ENCODE data around the gene TMEM151A. TPM values are rescaled to one million over a fixed set of nuclear protein-coding genes. Genes with fewer than 3 reads are reported as not detected.

TMEM151A gene
- total and polyA plus RNA-seq, 2 of the 4 experiments (the other 2 are of a cell fraction): 0.03 TPM; not detected in 1

DNA sequence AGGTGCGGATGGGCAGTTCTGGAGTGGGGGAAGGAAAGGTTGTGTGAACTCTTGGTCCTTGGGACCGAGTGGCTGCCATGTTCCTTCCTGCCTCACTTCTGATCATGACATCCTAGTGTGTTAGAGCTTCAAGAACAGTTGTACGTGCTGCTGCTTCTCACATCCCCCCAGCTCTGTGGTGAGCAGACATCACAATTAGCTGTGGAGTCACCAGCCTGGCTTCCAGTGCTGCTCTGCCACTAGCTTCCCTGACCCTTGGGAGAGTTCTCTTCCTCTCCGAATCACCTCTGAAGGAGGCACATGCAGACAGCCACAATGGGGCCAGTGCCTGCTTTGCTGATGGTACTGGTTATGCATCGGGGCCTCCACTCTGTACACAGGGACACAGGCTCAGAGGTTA, 29.5 kb upstream of the TMEM151A start:
- BruUV-seq (replicated peaks): no TSS peak
- no peak for DNase-seq
- no peak overlapping the region for H4K8ac ChIP-seq (ENCODE audit: low read depth in 2 of 2, low read length in 2 of 2)
- H3K23ac ChIP-seq (ENCODE audit: low read depth, low read length): no peak overlapping the region
- no peak overlapping the region for H3K4me2 ChIP-seq (ENCODE audit: low read depth, low read length)
- H3K27me3 ChIP-seq (ENCODE audit: control insufficient read depth, insufficient read depth, low read length): no peaks in the 10 kb centered on the region
- no peak overlapping the region for H2BK20ac ChIP-seq (ENCODE audit: low read depth, low read length)
- intact Hi-C loops (cut with micrococcal nuclease): no loop called here
- H3K9me1 ChIP-seq (ENCODE audit: insufficient read depth, low read length): no peaks in the 10 kb centered on the region; the same call in 1 of the 2 replicates
- H3K14ac ChIP-seq (replicated peaks; ENCODE audit: low read depth, low read length): no peak overlapping the region
- no peak overlapping the region for H3K56ac ChIP-seq (ENCODE audit: extremely low read depth, insufficient read depth, low read length)
- H3K36me3 ChIP-seq (ENCODE audit: control insufficient read depth, insufficient read depth, low read length): peaks cover 50% of the 10 kb centered on the region
- no peak overlapping the region for H2BK15ac ChIP-seq (ENCODE audit: low read depth, low read length)
- no peaks in the 10 kb centered on the region for H3K9me3 ChIP-seq (ENCODE audit: control insufficient read depth, insufficient read depth, low read length)
- peaks cover 8% of the 10 kb centered on the region; the same call in 1 of the 2 replicates for H3K4me1 ChIP-seq (ENCODE audit: control insufficient read depth, insufficient read depth, low read length)
- in situ Hi-C loops (cut with MboI; ENCODE audit: low sequenced_read_pairs): no loop called here
- no CpG with 5 or more reads among the region's 5 CpGs for WGBS, 2 experiments (ENCODE audit: extremely low coverage in 2 of 2, insufficient read length in 1 of 2)
- H3K27ac ChIP-seq (ENCODE audit: insufficient read depth, low read length): no peak overlapping the region
- no peak overlapping the region for H3K4ac ChIP-seq (ENCODE audit: low read depth, low read length)
- H4K5ac ChIP-seq (ENCODE audit: low read depth, low read length): no peak overlapping the region
- no peak overlapping the region for H3K4me3 ChIP-seq (ENCODE audit: insufficient read depth, low read depth, low read length)
- no peak overlapping the region for H4K91ac ChIP-seq (ENCODE audit: insufficient read depth, low read depth, low read length)
- ChIA-PET POLR2A (ENCODE audit: unreplicated experiment) (no interaction called here), CTCF (no interaction called here)
- H3K79me1 ChIP-seq (ENCODE audit: low read depth in 1 of 2, low read length in 2 of 2): peaks cover 23 to 53% of the 10 kb centered on the region in 2 experiments
- H4K20me1 ChIP-seq (ENCODE audit: insufficient read depth, low read length): peaks cover 24% of the 10 kb centered on the region
- dilution Hi-C loops (cut with HindIII; ENCODE audit: low sequenced_read_pairs, unreplicated experiment): no loop called here
- H3K9ac ChIP-seq (ENCODE audit: low read depth, low read length): no peak overlapping the region
- no peak for ATAC-seq (ENCODE audit: low read depth)
- no peak overlapping the region for H2BK5ac ChIP-seq (ENCODE audit: low read depth, low read length, poor library complexity, severe bottlenecking)
- no peak overlapping the region for H2AFZ ChIP-seq (replicated peaks; ENCODE audit: low read length, poor library complexity)
- no peak for TF ChIP-seq POLR2A (IDR thresholded peaks at IDR 0.05; ENCODE audit: low read depth, low read length)
- TF ChIP-seq, protein P1, sequence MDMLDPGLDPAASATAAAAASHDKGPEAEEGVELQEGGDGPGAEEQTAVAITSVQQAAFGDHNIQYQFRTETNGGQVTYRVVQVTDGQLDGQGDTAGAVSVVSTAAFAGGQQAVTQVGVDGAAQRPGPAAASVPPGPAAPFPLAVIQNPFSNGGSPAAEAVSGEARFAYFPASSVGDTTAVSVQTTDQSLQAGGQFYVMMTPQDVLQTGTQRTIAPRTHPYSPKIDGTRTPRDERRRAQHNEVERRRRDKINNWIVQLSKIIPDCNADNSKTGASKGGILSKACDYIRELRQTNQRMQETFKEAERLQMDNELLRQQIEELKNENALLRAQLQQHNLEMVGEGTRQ (IDR thresholded peaks at IDR 0.05; ENCODE audit: low read depth, low read length): no peak
- no peak for TF ChIP-seq MXI1 (IDR thresholded peaks at IDR 0.05; ENCODE audit: borderline replicate concordance, low read depth, low read length)
- no peak for TF ChIP-seq RCOR1 (IDR thresholded peaks at IDR 0.05; ENCODE audit: insufficient replicate concordance, low read length)
- TF ChIP-seq MAFK (IDR thresholded peaks at IDR 0.05; ENCODE audit: low read depth, low read length): no peak
- TF ChIP-seq, protein P2, sequence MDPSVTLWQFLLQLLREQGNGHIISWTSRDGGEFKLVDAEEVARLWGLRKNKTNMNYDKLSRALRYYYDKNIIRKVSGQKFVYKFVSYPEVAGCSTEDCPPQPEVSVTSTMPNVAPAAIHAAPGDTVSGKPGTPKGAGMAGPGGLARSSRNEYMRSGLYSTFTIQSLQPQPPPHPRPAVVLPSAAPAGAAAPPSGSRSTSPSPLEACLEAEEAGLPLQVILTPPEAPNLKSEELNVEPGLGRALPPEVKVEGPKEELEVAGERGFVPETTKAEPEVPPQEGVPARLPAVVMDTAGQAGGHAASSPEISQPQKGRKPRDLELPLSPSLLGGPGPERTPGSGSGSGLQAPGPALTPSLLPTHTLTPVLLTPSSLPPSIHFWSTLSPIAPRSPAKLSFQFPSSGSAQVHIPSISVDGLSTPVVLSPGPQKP (IDR thresholded peaks at IDR 0.05; ENCODE audit: borderline replicate concordance, low read depth, low read length): no peak
- TF ChIP-seq RFX5 (IDR thresholded peaks at IDR 0.05; ENCODE audit: low read depth, low read length): no peak
- TF ChIP-seq, protein P3, sequence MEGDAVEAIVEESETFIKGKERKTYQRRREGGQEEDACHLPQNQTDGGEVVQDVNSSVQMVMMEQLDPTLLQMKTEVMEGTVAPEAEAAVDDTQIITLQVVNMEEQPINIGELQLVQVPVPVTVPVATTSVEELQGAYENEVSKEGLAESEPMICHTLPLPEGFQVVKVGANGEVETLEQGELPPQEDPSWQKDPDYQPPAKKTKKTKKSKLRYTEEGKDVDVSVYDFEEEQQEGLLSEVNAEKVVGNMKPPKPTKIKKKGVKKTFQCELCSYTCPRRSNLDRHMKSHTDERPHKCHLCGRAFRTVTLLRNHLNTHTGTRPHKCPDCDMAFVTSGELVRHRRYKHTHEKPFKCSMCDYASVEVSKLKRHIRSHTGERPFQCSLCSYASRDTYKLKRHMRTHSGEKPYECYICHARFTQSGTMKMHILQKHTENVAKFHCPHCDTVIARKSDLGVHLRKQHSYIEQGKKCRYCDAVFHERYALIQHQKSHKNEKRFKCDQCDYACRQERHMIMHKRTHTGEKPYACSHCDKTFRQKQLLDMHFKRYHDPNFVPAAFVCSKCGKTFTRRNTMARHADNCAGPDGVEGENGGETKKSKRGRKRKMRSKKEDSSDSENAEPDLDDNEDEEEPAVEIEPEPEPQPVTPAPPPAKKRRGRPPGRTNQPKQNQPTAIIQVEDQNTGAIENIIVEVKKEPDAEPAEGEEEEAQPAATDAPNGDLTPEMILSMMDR (conservative IDR thresholded peaks at IDR 0.05; ENCODE audit: low read depth, low read length): no peak
- no peak for TF ChIP-seq NFE2L2 (IDR thresholded peaks at IDR 0.05; ENCODE audit: low read depth, low read length)
- no peak for TF ChIP-seq CEBPB (IDR thresholded peaks at IDR 0.05; ENCODE audit: low read depth, low read length)
- no peak for TF ChIP-seq SMC3 (IDR thresholded peaks at IDR 0.05; ENCODE audit: low read depth, low read length)
- TF ChIP-seq CHD1 (IDR thresholded peaks at IDR 0.05; ENCODE audit: low read depth, low read length): no peak
- no peak for TF ChIP-seq BHLHE40 (IDR thresholded peaks at IDR 0.05; ENCODE audit: low read depth, low read length)
- no peak overlapping the region for H2BK120ac ChIP-seq (ENCODE audit: low read depth, low read length)
- H2AK5ac ChIP-seq (ENCODE audit: low read depth, low read length): no peak overlapping the region
- no peak overlapping the region for H2AK9ac ChIP-seq (replicated peaks; ENCODE audit: low read depth, low read length, poor library complexity)
- no peak overlapping the region for H3K18ac ChIP-seq (ENCODE audit: low read depth, low read length)

Measured in IMR-90 (cell line).